HG02884 (cell line): ENCODE data around the gene PCBD1.

ENCODE experiments used
- ATAC-seq: cut with Tn5 transposase; IDR thresholded peaks from one replicate; pipeline ENCODE4 v1.9.1; 2021; ENCODE audit warnings: mild to moderate bottlenecking, moderate library complexity; ENCODE audit not compliant: unreplicated experiment

The PCBD1 gene

GRCh38 chr10:70840836-70841235 is 47.5 kb downstream of the PCBD1 start:
- ATAC-seq, result no peak

GRCh38 chr10:70838270-70838805 is 50.0 kb downstream of the PCBD1 start:
- ATAC-seq, result no peak

GRCh38 chr10:70837660-70838059 is 50.7 kb downstream of the PCBD1 start:
- ATAC-seq, result no peak

GRCh38 chr10:70836319-70836718 is 52.0 kb downstream of the PCBD1 start:
- no peak for ATAC-seq

GRCh38 chr10:70834441-70835151 is 53.8 kb downstream of the PCBD1 start:
- no peak for ATAC-seq

GRCh38 chr10:70834021-70834420 is 54.3 kb downstream of the PCBD1 start:
- no peak for ATAC-seq

- ATAC-seq, result no peak
Observed at GRCh38 chr10:70833601-70834000, 54.8 kb downstream of the PCBD1 start.
